ENCODE results near the gene JCAD.

- TF ChIP-seq POLR2AphosphoS5 (IDR thresholded peaks at IDR 0.05) (no peak), CTCF (IDR thresholded peaks at IDR 0.05) (no peak), POLR2A (IDR thresholded peaks at IDR 0.05) (no peak)
Measured at GRCh38 chr10:30038781-30039536, 20.4 kb downstream of the JCAD start.

Data from prostate gland (tissue), 2 donors.